SK-N-MC (cell line): ENCODE results near the gene GABRA4.

ENCODE experiments used
- DNase-seq: peaks from one replicate; pipeline ENCODE4 v3.0.0-alpha.2; 2011; ENCODE audit warnings: low read depth, low spot score
- H3K27ac ChIP-seq: fragments of 200-600 bp; sonication (generic); 2 replicates; pipeline ENCODE4 v1.5.1; 2016; ENCODE audit warnings: mixed run types
- H3K36me3 ChIP-seq: fragments of 200-600 bp; sonication (generic); 2 replicates; pipeline ENCODE4 v1.6.1; 2017; ENCODE audit warnings: antibody characterized with exemption, low read length, mixed read lengths; ENCODE audit not compliant: insufficient read depth
- H3K4me3 ChIP-seq: fragments of 200-600 bp; sonication (generic); 2 replicates; pipeline ENCODE4 v1.5.1; 2016
- H3K9ac ChIP-seq: fragments of 200-600 bp; sonication (generic); 2 replicates; pipeline ENCODE4 v1.8.0; 2017; ENCODE audit warnings: mixed run types, mixed read lengths; ENCODE audit not compliant: insufficient read length
- H3K9me3 ChIP-seq: fragments of 200-600 bp; sonication (generic); 2 replicates; pipeline ENCODE4 v1.6.1; 2017; ENCODE audit warnings: low read depth, mild to moderate bottlenecking, antibody characterized with exemption, low read length, moderate library complexity, mixed read lengths
- EZH2 ChIP-seq: fragments of 200-600 bp; sonication (generic); IDR thresholded peaks from one replicate; pipeline ENCODE4 v1.6.1; 2017; ENCODE audit warnings: antibody characterized with exemption
- FOXP2 ChIP-seq: optimal IDR thresholded peaks from 2 replicates; pipeline ENCODE3; 2011; ENCODE audit warnings: mild to moderate bottlenecking, moderate library complexity; ENCODE audit not compliant: insufficient read depth; ENCODE audit errors: extremely low read length, control extremely low read depth
- POLR2AphosphoS5 ChIP-seq: IDR thresholded peaks from 2 replicates; pipeline ENCODE4 v1.6.1; 2012; ENCODE audit warnings: mild to moderate bottlenecking, low read depth, low read length, borderline replicate concordance

Gene GABRA4

GRCh38 chr4:47017081-47017480 is 23.7 kb upstream of the GABRA4 start:
- Histone ChIP-seq H3K9ac (no peak overlapping the region), H3K4me3 (no peak overlapping the region), H3K36me3 (no peaks in the 10 kb centered on the region), H3K9me3 (no peaks in the 10 kb centered on the region), H3K27ac (peak overlapping the region; percentile 76)
- no peak for DNase-seq
- TF ChIP-seq POLR2AphosphoS5: no peak
- TF ChIP-seq EZH2: no peak
- no peak for TF ChIP-seq FOXP2

- H3K9ac ChIP-seq: no peak overlapping the region
- H3K36me3 ChIP-seq: no peaks in the 10 kb centered on the region
- TF ChIP-seq EZH2 (no peak), POLR2AphosphoS5 (no peak), FOXP2 (no peak)
- DNase-seq: no peak
- H3K27ac ChIP-seq: no peak overlapping the region
- no peaks in the 10 kb centered on the region for H3K9me3 ChIP-seq
- no peak overlapping the region for H3K4me3 ChIP-seq
These were observed 20.0 kb upstream of the GABRA4 start for GRCh38 chr4:47013373-47013772.

- TF ChIP-seq FOXP2 (no peak), POLR2AphosphoS5 (no peak), EZH2 (no peak)
- no peak overlapping the region for H3K4me3 ChIP-seq
- H3K27ac ChIP-seq: no peak overlapping the region
- H3K9me3 ChIP-seq: no peaks in the 10 kb centered on the region
- no peak overlapping the region for H3K9ac ChIP-seq
- no peak for DNase-seq
- no peaks in the 10 kb centered on the region for H3K36me3 ChIP-seq
These were observed 19.3 kb upstream of the GABRA4 start for GRCh38 chr4:47012676-47013075.

DNA sequence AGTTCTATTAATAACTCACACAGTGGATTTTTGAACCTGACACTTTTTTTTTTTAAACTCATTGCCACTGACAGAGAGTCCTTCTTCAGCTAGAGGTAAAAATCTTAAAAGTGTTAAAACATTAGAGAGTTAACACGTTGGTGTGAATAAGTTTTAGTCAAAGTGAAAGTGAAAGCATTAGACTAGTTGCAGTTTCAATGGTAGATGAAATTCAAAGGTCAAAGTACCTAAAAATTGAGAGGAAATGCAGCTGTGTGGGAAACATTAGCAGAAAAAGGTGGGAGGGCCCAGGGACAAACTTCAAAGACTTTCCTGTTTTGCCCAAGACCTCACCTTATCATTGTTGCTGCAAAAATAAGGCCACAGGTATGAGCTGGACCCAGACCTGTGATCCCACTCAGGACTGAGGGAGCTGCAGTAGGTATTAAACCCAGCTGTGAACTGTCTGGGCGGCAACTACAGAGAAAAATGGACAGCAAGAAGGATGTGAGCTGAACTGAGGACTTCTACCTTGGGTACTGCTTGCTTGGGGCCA is 17.6 kb upstream of the GABRA4 start:
- H3K36me3 ChIP-seq: no peaks in the 10 kb centered on the region
- H3K4me3 ChIP-seq: no peak overlapping the region
- no peak overlapping the region for H3K9ac ChIP-seq
- H3K9me3 ChIP-seq: no peaks in the 10 kb centered on the region
- no peak for DNase-seq
- TF ChIP-seq FOXP2: no peak
- no peak for TF ChIP-seq POLR2AphosphoS5
- H3K27ac ChIP-seq: no peak overlapping the region

DNA sequence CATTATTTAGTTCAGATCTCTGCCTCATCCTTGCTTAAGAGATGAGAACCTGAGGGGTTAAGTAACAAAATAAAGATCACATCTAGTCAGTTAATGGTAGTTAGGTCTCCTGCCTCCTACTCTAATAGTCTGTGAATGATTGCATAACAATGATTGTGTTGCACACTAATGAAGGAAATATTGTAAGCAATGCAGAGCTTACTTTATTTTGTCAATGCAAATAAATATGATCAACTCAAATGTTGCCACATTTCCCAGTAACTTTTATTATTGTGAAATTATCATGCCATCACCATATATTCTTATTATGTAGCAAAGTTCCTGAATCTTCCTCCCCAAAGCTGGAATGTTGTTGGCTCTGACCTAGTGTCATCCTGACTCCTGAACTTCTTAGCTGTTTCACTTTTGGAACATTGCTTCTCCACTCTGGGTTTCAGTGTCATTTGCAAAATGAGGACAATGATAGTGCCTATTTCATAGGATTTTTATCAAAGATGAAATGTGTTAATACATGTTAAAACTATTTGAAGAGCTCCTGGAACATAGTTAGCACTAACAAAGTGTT is 17.0 kb upstream of the GABRA4 start:
- no peak for TF ChIP-seq FOXP2
- no peak for TF ChIP-seq POLR2AphosphoS5
- TF ChIP-seq EZH2: no peak
- no peak overlapping the region for H3K9ac ChIP-seq
- no peaks in the 10 kb centered on the region for H3K36me3 ChIP-seq
- no peaks in the 10 kb centered on the region for H3K9me3 ChIP-seq
- H3K4me3 ChIP-seq: no peak overlapping the region
- DNase-seq: no peak
- H3K27ac ChIP-seq: no peak overlapping the region

DNA sequence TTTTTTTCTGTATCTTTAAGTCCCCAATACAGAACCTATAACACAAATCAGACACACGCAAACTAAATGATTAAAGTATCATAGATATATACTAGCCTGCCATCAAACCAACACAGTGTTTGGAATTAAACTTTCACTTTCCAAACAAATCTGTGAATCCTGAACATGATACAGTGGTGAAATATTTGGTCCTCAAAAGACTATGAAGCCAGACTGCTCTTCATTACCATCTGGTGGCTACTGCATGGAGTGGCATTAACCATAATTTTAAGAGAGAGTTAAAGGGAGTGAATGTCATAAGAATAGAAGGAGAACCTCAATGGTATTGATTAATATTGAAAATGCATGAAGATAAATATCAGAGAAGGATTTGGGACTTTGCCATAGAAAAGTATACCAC is 9.2 kb upstream of the GABRA4 start:
- H3K9ac ChIP-seq: no peak overlapping the region
- H3K36me3 ChIP-seq: no peaks in the 10 kb centered on the region
- no peaks in the 10 kb centered on the region for H3K9me3 ChIP-seq
- no peak for DNase-seq
- TF ChIP-seq EZH2: no peak
- TF ChIP-seq FOXP2: no peak
- TF ChIP-seq POLR2AphosphoS5: no peak
- no peak overlapping the region for H3K27ac ChIP-seq
- no peak overlapping the region for H3K4me3 ChIP-seq

DNA sequence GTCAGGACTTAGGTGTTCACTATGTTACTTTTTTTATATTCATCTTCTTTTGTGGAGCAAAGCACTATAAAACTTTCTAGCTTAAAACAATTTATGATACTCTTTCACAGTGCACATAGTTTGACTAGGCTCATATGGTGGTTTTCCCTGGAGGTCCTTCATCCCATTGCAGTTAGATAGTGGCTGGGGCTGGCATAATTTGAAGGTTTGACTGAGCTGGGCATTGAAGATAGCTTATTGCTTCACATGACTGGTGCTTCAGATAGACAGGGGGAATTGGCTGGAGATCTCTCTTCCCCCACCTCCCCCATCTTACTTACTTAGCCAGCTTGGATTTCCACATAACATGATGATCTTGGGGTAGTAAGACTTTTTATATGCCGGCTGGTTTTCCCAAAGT is 7.0 kb upstream of the GABRA4 start:
- H3K9ac ChIP-seq: no peak overlapping the region
- DNase-seq: no peak
- H3K27ac ChIP-seq: no peak overlapping the region
- H3K9me3 ChIP-seq: no peaks in the 10 kb centered on the region
- no peak overlapping the region for H3K4me3 ChIP-seq
- no peak for TF ChIP-seq FOXP2
- H3K36me3 ChIP-seq: no peaks in the 10 kb centered on the region

GRCh38 chr4:46999566-46999965 is 6.2 kb upstream of the GABRA4 start:
- H3K9ac ChIP-seq: no peak overlapping the region
- TF ChIP-seq POLR2AphosphoS5 (no peak), FOXP2 (no peak), EZH2 (no peak)
- no peak overlapping the region for H3K27ac ChIP-seq
- no peak overlapping the region for H3K4me3 ChIP-seq
- no peak for DNase-seq
- H3K9me3 ChIP-seq: no peaks in the 10 kb centered on the region
- no peaks in the 10 kb centered on the region for H3K36me3 ChIP-seq

DNA sequence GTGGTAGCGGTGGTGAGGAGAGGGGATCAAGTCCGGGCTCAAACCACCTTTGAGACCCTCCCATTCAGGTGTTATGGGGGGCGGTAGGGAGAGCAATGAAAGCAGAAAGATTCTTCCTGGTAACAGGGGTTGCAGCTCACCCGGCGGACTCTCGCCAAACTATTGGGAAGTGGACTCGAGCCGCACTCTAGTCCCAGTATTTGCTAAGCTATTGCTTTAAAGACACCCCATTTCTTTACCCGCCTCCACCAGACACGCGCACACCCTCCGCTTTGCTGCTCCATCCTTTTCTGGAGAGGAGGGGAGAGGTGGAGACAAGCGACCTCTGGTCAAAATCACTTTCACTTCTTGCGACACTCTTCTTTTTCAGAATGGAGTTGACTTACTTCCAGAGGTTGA is 625 bp upstream of the GABRA4 start:
- Histone ChIP-seq H3K9me3 (no peaks in the 10 kb centered on the region), H3K36me3 (no peaks in the 10 kb centered on the region), H3K9ac (peak overlapping the region; percentile 38), H3K4me3 (peak overlapping the region; percentile 82), H3K27ac (no peak overlapping the region)
- TF ChIP-seq EZH2: no peak
- TF ChIP-seq POLR2AphosphoS5: no peak
- TF ChIP-seq FOXP2: no peak
- DNase-seq: no peak
